ENCODE measurements around the gene HSD3B7. TPM values are rescaled to one million over a fixed set of nuclear protein-coding genes. Genes with fewer than 3 reads are reported as not detected.

Gene HSD3B7
- total and polyA plus RNA-seq, 7 donors: 9.0 to 36.1 (median 15.5) TPM

GRCh38 chr16:30989469-30990047, 4.6 kb downstream of the HSD3B7 start:
- Histone ChIP-seq H3K36me3 (peaks cover 0 to 6% (median 3%) of the 10 kb centered on the region in 4 donors), H3K4me1 (peaks cover 0 to 14% (median 12%) of the 10 kb centered on the region in 4 donors), H3K27me3 (no peaks in the 10 kb centered on the region), H3K9me3 (no peaks in the 10 kb centered on the region), H3K27ac (no peak overlapping the region), H3K4me3 (no peak overlapping the region)
- TF ChIP-seq POLR2A (IDR thresholded peaks at IDR 0.05) (no peak), CTCF (IDR thresholded peaks at IDR 0.05) (no peak), EP300 (IDR thresholded peaks at IDR 0.05) (no peak), POLR2AphosphoS5 (IDR thresholded peaks at IDR 0.05) (no peak)
- DNase-seq: no peak
- 66 to 87% methylated on average over 23 of the region's 23 CpGs for WGBS, 2 donors
- intact Hi-C loops (cut with DNase I): no loop called here

- H3K27ac ChIP-seq: no peak overlapping the region
- H3K9me3 ChIP-seq: no peaks in the 10 kb centered on the region
- H3K36me3 ChIP-seq: peaks cover 0 to 6% (median 2%) of the 10 kb centered on the region in 4 donors
- no peaks in the 10 kb centered on the region for H3K27me3 ChIP-seq
- WGBS, 2 donors: 76 to 81% methylated on average over 12 of the region's 12 CpGs
- TF ChIP-seq CTCF (IDR thresholded peaks at IDR 0.05): no peak
- no peak for TF ChIP-seq POLR2A (IDR thresholded peaks at IDR 0.05)
- no peak for TF ChIP-seq EP300 (IDR thresholded peaks at IDR 0.05)
- no peak for DNase-seq
- H3K4me1 ChIP-seq: peaks cover 0 to 13% (median 12%) of the 10 kb centered on the region in 4 donors
- H3K4me3 ChIP-seq: no peak overlapping the region
- intact Hi-C loops (cut with DNase I): no loop called here
Observed at GRCh38 chr16:30990105-30990504, 5.1 kb downstream of the HSD3B7 start.

GRCh38 chr16:30991052-30991451, 6.0 kb downstream of the HSD3B7 start:
- TF ChIP-seq POLR2A (IDR thresholded peaks at IDR 0.05) (no peak), EP300 (IDR thresholded peaks at IDR 0.05) (no peak), CTCF (IDR thresholded peaks at IDR 0.05) (no peak), POLR2AphosphoS5 (IDR thresholded peaks at IDR 0.05) (no peak)
- intact Hi-C loops (cut with DNase I): no loop called here
- no peak for DNase-seq
- Histone ChIP-seq H3K4me1 (peaks cover 0 to 6% (median 2%) of the 10 kb centered on the region in 4 donors), H3K27me3 (no peaks in the 10 kb centered on the region), H3K4me3 (no peak overlapping the region), H3K9me3 (no peaks in the 10 kb centered on the region), H3K36me3 (peaks cover 0 to 6% (median 2%) of the 10 kb centered on the region in 4 donors), H3K27ac (no peak overlapping the region)
- 77 to 87% methylated on average over 8 of the region's 8 CpGs for WGBS, 2 donors

GRCh38 chr16:30992276-30992780, 7.3 kb downstream of the HSD3B7 start:
- Histone ChIP-seq H3K36me3 (peaks cover 0 to 6% (median 2%) of the 10 kb centered on the region in 4 donors), H3K9me3 (no peaks in the 10 kb centered on the region), H3K27me3 (no peaks in the 10 kb centered on the region), H3K4me3 (no peak overlapping the region), H3K4me1 (peaks cover 0 to 13% (median 9%) of the 10 kb centered on the region in 4 donors), H3K27ac (no peak overlapping the region)
- 90 to 92% methylated on average over 21 of the region's 21 CpGs for WGBS, 2 donors
- DNase-seq: no peak
- TF ChIP-seq POLR2A (IDR thresholded peaks at IDR 0.05) (no peak), EP300 (IDR thresholded peaks at IDR 0.05) (no peak), POLR2AphosphoS5 (IDR thresholded peaks at IDR 0.05) (no peak), CTCF (IDR thresholded peaks at IDR 0.05) (no peak)
- intact Hi-C loops (cut with DNase I): no loop called here
